HG03280 (cell line): Measurements from ENCODE around the gene TMEM17.

Experiments used
- ATAC-seq: cut with Tn5 transposase; IDR thresholded peaks from one replicate; pipeline ENCODE4 v1.9.1; 2021; ENCODE audit warnings: mild to moderate bottlenecking, moderate library complexity; ENCODE audit not compliant: unreplicated experiment

Gene TMEM17

DNA sequence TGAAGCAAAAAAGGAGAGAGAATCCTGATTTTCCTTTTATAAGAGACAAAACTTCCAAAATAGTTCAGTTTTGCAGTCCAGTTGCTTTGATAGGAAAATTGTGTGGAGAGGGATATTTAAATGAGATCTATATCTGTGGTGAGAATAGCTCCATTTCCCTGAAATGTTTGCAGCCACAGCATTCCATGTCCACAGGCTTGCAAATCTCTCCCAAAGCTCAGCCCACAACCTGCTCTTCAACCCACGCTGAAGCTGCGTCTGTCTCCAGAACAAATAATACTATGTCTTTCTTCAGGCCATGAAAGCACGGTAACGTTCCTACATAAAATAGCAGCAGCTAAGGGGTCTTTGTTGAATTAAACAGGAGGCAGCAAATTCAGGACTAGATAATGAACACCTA is 31.8 kb downstream of the TMEM17 start:
- no peak for ATAC-seq

DNA sequence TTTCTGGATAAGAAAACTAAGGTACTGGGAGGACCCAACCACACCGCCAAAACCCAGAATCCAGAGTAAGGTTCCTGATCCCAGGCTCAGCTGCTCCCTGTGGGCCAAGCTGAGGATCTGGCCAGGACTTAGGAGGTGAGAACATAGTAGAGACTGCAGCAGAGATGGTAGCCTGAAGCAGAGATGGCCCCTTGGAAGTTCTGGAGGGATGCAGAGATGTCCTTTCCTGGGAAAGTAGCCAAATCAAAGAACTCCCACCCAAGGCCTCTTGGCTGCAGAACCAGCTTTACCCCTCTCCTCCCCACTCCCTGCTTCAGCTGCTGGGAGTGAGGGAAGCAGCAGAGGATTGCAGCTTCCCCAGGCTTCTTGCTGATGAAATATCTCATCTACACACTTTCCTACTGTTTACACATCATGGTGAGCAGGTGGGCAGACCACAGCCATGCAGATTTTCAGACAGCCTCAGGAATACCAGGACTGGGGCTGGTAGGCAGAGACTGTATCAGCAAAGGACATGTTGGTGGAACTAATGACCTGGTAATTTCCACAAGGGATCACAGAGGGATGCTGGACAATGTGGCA is 32.7 kb downstream of the TMEM17 start:
- ATAC-seq, result no peak

DNA sequence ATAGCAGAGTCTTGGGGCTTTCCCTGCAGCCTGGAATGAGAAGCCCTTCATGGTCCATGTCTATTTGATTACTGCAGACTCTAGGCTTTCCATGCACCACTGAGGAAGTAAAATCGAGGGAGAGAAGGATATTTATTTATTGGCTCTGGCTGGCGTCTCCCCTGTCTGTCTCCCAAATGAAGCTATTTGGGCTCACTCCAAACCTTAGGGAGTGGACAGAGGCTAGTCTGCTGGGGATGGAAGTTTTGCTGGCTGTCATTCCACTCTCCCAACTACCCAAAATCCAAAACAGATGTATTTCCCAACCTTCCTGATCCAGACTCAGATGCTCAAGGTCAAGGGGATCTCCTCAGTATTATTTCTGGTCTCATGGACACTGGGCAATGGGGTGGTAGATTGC is 33.7 kb downstream of the TMEM17 start:
- no peak for ATAC-seq

DNA sequence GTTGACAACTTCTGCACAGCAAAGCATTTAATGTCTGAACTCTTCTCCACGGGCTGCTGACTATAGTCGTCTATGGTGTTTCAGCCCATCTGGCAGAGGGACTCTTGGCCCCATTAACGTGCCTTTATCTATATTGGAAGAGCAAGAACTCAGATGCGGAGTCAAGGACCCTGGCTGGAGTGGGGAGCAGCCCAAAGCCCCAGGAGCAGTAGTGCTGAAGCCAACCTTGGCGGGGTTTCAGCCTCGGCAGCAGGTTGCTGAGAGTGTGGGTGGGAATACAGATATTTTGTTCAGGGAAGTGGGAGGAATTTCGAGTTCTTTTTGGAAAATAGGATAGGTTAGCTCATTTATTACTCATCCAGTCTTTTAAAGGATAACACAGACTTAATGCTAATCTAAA is 34.2 kb downstream of the TMEM17 start:
- no peak for ATAC-seq

DNA sequence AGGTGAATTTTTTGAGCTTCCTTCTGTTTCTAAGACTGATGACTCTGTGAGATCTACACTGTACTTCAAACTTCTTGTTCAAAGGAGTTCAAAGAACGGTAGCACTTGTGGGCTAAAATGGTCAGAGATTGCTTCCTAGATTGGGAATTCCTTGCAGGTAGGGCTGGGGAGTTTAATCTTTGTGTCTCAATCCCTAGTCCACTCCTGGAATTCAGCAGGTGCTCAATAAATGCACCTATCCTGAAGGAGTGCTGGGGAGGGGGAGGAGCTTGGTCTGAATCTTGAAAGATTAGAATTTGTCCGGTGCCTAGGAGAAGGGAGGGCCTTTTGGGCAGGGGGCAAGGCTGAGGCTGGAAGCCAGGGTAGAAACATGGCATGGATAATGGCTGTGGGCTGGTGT is 34.6 kb downstream of the TMEM17 start:
- no peak for ATAC-seq

DNA sequence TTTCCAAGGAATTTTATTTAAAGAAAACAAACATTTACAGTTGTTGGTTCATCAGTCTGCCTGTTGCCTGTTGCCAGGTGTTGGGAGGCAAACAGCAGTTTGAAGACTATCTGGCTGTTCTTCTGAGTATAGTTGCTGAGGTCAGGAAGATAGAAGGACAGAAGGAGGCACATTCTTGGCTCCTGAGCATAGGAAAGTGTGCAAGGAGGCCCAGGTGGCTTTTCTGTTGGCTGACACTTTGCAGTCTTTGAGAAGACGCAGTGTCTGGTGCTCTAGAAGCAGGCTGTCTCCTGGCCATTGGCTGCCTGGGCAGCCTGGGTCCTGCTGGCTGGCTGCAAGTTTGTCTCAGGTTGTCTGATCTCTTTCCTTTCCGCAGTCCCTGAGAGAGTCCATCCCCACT is 36.4 kb downstream of the TMEM17 start:
- no peak for ATAC-seq

DNA sequence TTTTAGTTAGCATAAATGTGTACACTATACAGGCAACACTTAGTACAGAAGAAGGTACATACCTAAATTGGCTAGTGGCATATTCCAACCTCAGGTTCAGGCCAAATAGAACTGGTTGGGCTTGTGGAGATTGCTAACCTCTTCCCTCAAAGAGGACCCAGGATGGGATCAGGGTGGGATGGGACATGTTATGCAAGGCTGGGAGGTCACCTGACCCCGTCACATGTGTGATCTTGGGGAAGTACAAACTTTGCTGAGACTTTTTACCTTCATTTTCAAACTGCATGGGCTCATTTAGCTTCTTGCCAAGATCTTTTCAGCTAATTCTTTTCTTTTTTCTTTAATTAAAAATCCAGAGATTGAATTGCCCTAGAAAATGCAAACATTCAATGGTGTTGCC is 36.9 kb downstream of the TMEM17 start:
- ATAC-seq, result no peak

DNA sequence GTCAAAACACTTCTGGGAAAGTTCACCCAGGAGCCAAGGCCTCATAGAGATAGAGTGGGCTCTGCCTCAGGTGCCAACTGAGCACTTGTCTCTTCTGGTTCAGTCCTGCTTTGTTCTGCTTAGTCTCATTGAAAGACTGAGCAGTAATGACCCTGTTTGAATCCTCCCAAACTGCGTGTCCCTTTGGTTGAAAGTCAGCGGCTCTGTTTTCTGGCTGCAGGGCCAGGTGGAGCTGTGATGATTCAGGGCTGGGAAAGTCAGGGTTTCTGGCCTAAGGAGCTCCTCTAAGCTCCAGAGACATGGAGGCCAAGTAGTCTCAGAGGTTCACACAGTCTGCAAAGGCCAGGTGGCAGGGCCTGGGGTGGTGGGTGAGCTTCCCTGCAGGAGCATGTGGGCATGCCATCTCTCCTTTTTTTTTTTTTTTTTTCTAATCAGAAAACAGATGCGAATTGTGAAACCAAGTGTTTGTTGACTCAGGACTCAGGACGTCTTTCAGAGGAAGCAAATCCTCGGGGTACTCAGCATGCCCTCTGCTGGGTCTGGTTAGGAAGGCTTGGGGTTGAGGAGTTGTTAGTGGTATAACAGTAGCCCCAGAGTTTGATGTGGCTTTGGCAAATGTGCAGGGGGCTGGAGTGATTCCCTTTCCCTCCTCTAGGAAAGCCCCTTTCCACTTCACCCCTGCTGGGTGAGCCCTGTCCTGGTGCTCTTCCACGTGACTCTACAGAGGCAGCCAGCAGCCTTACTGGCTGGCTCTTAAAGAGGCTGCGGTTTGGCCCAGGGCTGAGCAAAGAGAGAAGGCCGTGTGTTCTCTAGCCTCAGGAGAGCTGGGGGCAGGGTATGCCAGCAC is 38.3 kb downstream of the TMEM17 start:
- ATAC-seq, result no peak

DNA sequence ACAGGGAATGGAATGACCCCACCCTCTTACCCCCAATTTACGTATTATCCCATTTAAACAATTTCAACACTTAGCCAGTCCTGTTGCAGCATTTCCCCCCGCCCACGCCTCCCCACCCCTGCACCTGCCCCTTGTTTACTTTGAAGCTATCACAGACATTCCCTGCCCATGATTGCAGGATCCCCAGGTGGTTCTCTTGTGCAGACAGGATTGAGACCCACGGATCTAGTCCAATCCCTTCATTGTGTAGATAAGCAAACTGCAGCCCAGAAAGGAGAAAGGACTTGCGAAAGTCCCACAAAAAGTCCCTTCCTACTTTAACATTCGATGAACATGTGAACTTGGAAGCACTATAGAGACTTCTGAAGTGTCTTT is 38.9 kb downstream of the TMEM17 start:
- ATAC-seq, result no peak

DNA sequence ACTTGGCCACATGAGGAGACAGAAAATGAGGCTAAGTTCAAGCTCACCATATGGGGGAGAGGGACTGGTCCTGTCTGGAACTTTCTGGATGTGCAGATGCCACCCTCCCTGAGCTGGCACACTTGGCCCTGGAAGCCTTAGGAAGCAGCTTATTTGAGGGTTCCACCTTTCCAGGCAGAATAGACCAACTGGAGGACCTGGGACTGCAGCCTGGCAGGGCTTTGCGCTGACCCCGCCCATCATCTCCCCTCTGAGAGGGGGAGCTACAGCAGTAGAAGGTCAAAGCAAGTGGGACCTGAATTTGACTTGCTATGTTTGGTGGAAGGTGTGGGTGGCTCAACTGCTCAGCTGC is 39.5 kb downstream of the TMEM17 start:
- ATAC-seq, result no peak

DNA sequence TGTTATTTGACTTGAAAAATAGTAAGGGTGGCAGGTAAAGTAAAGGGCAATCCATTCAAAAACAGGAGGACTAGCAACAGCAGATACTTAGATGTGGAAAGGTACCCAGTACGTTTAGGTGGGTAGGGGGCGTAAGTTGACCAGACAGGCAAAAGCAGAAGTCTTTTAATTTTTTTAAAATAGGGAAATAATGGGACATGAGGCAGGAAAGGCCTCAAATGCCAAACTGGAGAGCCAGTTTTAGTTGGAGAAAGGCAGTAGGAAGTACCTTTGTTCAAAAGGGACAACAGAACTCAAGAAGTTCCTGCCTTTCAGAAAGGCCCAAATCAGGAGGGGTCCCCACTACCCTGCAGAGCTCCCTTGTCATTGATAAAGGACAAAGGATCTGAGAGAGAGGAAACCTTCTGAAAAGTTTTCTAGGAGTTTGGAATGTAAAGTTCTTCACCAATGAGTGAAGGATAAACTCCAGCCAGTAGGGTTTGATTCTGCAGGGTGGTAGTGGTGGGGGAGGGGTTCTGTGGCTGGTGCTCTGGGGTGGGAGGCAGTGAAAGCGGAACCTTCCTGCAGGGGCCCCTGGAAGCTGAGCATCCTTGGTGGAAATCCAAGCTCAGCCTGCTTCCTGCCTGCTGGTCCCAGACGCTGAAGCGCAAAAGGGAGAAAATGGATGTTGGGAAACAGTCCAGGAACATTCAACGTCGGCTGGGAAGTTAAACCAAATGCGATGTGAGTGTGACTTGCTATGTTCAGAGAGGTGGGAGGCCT is 40.1 kb downstream of the TMEM17 start:
- ATAC-seq, result no peak

DNA sequence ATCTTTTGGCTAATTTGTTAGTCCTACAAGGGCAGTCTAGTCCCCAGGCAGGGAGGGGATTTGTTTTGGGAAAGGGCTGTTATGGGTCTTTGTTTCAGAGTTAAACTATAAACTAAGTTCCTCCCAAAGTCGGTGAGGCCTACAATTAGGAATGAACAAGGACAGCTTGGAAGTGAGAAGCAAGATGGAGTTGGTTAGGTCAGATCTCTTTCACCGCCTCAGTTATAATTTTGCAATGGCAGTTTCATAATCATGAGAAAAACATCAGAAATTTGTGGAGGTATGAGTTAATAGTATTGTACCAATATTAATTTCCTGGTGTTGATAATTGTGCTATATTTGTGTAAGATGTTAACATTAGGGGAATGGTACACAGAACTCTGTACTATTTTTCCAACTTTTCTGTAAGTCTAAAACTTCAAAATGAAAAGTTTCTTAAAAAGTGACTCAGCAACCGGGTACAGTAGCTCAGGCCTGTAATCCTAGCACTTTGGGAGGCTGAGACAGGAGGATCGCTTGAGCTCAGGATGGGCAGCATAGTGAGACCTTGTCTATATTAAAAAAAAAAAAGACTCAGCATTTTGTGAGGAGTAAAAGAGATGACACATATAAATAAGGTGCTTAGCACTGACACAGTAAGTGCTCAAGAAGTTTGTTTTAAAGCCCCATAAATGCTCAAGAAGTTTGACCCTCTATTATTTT is 40.8 kb downstream of the TMEM17 start:
- ATAC-seq, result no peak

DNA sequence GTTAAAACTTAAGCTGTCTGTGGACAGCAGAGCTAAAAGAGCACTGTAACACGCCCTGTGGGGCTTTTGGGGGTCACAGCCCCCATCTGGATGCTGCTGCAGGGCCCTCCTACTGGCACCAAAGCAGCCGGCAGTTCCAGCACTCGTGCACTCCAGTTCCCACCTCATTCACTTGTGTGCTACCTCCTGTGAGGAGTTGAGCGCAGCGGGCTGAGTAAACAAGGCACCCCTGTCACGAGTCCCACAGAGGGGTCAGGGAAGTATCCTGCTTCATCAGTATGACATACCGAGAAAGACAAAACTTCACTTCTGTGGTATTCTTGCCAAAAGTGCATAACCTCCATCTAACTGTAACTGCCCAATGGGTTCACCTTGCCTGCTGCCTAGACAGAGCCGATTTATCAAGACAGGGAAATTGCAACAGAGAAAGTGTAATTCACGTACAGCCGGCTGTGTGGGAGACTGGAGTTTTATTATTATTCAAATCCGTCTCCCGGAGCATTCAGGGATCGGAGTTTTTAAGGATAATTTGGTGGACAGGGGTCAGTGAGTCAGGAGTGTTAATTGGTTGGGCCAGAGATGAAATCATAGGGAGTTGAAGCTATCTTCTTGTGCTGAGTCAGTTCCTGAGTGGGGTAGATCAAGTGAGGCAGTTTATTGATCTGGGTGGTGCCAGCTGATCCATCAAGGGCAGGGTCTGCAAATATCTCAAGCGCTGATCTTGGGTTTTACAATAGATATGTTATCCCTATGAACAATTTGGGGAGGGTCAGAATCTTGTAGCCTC is 41.6 kb downstream of the TMEM17 start:
- no peak for ATAC-seq

DNA sequence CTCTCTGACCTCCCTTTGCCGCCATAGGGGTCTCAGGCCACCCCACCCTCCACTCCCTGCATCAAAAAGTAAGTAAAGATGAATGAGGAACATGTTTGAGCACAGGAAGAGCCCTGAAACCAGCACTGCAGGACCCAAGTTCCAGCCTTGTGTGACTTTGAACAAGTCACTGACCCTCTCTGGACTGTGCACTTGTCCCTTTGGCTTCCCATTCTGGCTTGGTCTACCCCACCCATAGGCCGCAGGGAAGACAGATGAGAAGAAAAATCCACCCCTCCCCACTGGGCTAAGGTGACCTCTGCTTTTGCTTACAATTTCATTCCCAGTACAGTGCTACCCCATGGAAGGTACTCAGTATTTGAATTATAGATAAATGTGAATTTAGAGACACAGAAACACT is 43.8 kb downstream of the TMEM17 start:
- ATAC-seq, result no peak

DNA sequence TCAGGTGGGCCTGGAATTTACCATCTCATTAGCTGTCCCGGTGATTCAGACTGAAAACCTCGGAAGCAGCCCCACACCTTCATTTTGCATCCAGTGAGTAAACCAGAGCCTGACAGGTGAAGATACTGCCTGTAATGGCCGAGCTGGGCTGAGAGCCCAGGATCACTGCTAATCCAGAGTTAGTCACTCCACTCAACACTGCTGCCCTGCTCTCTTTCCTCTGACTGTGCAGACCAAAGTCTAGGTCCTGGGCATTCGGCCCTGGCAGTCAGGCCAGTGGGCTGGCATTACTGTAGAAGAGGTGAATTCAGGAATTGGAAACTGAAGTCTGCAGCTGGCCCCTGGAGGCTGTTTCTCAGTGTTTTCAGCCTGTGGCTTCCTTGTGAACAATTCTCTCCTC is 44.3 kb downstream of the TMEM17 start:
- no peak for ATAC-seq

DNA sequence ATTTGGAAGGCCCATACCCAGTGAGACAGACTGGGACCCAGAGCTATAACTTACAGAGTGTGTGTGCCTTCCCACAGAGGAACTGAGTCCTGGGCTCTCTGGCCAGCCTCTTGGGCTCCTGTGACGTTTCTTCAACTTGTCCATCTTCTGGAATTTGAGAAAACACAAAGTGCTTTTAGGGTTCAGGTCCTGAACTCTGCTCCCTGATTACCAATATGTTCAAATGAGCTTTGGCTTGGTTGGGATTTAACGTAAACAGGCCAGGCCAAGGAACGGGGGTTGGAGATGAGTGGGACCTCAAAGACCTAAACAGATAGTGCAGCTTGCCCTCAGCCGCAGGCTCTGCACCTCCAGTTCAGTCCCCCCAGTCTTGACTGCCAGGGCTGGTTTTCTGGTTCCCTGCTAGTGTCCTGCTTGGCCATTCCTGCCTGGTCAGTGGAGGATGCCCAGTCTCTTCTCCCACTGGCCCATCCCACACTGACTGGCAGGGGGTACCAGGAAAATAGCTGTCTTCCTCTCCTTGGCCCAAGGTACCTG is 44.9 kb downstream of the TMEM17 start:
- no peak for ATAC-seq

DNA sequence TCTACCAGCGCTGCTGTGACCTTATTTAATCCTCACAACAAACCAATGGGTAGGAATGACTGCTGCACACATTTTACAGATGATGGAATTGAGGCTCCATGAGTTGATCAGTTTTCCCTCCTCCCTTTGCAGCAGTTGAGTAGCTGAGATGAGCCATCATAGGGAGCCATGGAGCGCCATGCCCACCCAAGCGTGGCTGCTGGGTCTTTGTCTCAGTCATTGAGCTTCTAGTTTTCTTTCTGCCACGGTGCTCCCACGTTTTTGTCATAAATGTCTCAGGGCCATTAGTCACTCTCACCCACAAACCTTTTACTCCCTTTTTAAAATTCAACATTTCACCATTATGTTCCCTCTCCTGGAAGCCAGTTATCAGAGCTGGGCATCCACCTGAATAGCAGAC is 45.8 kb downstream of the TMEM17 start:
- no peak for ATAC-seq

DNA sequence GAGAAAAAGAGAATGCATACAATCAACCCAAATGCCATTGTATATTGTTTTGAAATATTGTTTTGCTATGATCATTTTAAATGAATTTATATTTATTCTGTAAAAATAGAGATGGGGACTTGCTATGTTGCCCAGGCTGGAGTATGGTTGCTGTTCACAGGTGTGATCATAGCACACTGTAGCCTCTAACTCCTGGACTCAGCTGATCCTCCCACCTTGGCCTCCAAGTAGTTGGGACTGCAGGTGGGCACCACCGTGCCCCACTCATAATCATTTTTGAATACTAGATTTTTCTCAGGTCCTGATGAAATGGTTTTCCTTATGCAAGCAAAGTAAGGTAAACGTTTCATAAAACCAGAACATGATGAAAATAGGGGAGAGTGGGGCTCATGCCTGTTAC is 46.3 kb downstream of the TMEM17 start:
- no peak for ATAC-seq

DNA sequence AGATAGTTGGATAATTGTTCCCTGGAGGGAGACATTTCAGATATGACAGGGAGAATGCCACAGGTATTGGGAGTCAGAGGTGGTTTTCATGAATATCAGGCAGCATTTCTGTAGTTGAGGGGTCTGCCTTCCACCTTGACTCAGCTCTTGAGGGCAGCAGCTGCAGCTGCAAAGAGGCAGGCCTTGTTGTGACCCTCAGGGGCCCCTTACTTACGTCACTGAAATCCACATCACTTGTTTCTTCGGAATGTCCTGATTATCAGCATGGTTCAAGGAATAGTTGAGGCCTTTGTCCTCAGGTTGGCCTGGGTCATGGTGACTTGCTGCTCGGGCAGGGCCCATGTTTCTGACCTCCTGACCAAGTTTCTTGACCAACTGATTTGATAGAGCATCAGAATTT is 46.9 kb downstream of the TMEM17 start:
- ATAC-seq, result no peak

DNA sequence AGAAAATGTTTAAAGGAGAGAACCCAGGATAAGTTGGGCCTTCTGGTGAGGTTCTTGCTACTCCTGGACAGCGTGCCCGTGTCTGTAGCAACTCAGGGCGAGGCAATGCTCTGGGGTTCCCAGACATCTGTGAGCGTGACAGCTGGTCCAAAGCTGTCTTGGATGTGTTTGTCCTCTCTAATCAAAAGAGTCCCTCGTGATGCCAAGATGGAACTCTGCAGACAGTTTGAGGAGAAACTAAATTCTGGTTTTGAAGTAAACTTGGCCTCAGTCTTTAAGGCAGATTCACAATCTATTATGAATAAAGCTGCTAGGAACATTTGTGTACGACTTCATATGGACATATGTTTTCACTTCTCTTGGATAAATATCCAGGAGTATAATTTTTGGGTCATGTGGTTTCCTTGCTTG is 47.3 kb downstream of the TMEM17 start:
- no peak for ATAC-seq
